Measurements from ENCODE around the gene CLK4.

The CLK4 gene

GRCh38 chr5:178553517-178553916 lies 73.3 kb downstream of the CLK4 start:
- no peak for DNase-seq (ENCODE audit: low spot score)

Measured in LoVo (cell line).